Neuron (in vitro differentiated cells): ENCODE results near the gene KAZN.

Source experiments
- H2AFZ ChIP-seq: one replicate; pipeline ENCODE4 v1.6.1; 2013; ENCODE audit warnings: low read depth, mild to moderate bottlenecking, inconsistent platforms, low read length, moderate library complexity
- H3K27me3 ChIP-seq: one replicate; pipeline ENCODE4 v1.6.1; 2013; ENCODE audit warnings: low read length; ENCODE audit not compliant: insufficient read depth
- H3K36me3 ChIP-seq: one replicate; pipeline ENCODE4 v1.6.1; 2013; ENCODE audit warnings: low read length; ENCODE audit not compliant: insufficient read depth
- H3K4me1 ChIP-seq: one replicate; pipeline ENCODE4 v1.6.1; 2013; ENCODE audit warnings: low read length; ENCODE audit not compliant: insufficient read depth
- H3K4me3 ChIP-seq: 2 replicates; pipeline ENCODE4 v1.5.1; 2013; ENCODE audit warnings: mild to moderate bottlenecking, low read length, moderate library complexity
- H3K9me3 ChIP-seq: one replicate; pipeline ENCODE4 v1.6.1; 2013; ENCODE audit warnings: low read length

KAZN gene

GRCh38 chr1:14777516-14778506 lies 179.3 kb downstream of the KAZN start:
- Histone ChIP-seq H3K27me3 (no peaks in the 10 kb centered on the region), H3K36me3 (no peaks in the 10 kb centered on the region), H2AFZ (no peak overlapping the region), H3K4me3 (no peak overlapping the region), H3K9me3 (no peaks in the 10 kb centered on the region), H3K4me1 (peaks cover 24% of the 10 kb centered on the region)

- H3K9me3 ChIP-seq, result no peaks in the 10 kb centered on the region
- H2AFZ ChIP-seq, result no peak overlapping the region
- H3K36me3 ChIP-seq, result no peaks in the 10 kb centered on the region
- no peak overlapping the region for H3K4me3 ChIP-seq
- H3K4me1 ChIP-seq, result peaks cover 24% of the 10 kb centered on the region
- H3K27me3 ChIP-seq, result no peaks in the 10 kb centered on the region
Observed at GRCh38 chr1:14778541-14778897, 180.0 kb downstream of the KAZN start.

- no peaks in the 10 kb centered on the region for H3K27me3 ChIP-seq
- H3K9me3 ChIP-seq, result no peaks in the 10 kb centered on the region
- H3K4me3 ChIP-seq, result no peak overlapping the region
- peaks cover 24% of the 10 kb centered on the region for H3K4me1 ChIP-seq
- no peaks in the 10 kb centered on the region for H3K36me3 ChIP-seq
- H2AFZ ChIP-seq, result no peak overlapping the region
Observed at GRCh38 chr1:14778898-14779865, 180.7 kb downstream of the KAZN start.

GRCh38 chr1:14780271-14780670 lies 181.8 kb downstream of the KAZN start:
- Histone ChIP-seq H3K27me3 (no peaks in the 10 kb centered on the region), H3K4me3 (no peak overlapping the region), H3K36me3 (no peaks in the 10 kb centered on the region), H3K9me3 (no peaks in the 10 kb centered on the region), H2AFZ (no peak overlapping the region), H3K4me1 (peaks cover 24% of the 10 kb centered on the region)

GRCh38 chr1:14781811-14782210 lies 183.3 kb downstream of the KAZN start:
- H3K9me3 ChIP-seq, result no peaks in the 10 kb centered on the region
- H3K4me1 ChIP-seq, result peaks cover 24% of the 10 kb centered on the region
- H3K4me3 ChIP-seq, result no peak overlapping the region
- H2AFZ ChIP-seq, result no peak overlapping the region
- H3K36me3 ChIP-seq, result peaks cover 1% of the 10 kb centered on the region
- H3K27me3 ChIP-seq, result no peaks in the 10 kb centered on the region

- H2AFZ ChIP-seq, result no peak overlapping the region
- H3K9me3 ChIP-seq, result no peaks in the 10 kb centered on the region
- no peaks in the 10 kb centered on the region for H3K27me3 ChIP-seq
- H3K4me3 ChIP-seq, result no peak overlapping the region
- H3K36me3 ChIP-seq, result peaks cover 3% of the 10 kb centered on the region
- peaks cover 22% of the 10 kb centered on the region for H3K4me1 ChIP-seq
Observed at GRCh38 chr1:14782741-14783591, 184.5 kb downstream of the KAZN start.

GRCh38 chr1:14783592-14783886 lies 185.1 kb downstream of the KAZN start:
- no peak overlapping the region for H3K4me3 ChIP-seq
- H3K27me3 ChIP-seq, result no peaks in the 10 kb centered on the region
- H2AFZ ChIP-seq, result no peak overlapping the region
- H3K4me1 ChIP-seq, result peaks cover 16% of the 10 kb centered on the region
- peaks cover 4% of the 10 kb centered on the region for H3K36me3 ChIP-seq
- H3K9me3 ChIP-seq, result no peaks in the 10 kb centered on the region

GRCh38 chr1:14784790-14785773 lies 186.6 kb downstream of the KAZN start:
- no peak overlapping the region for H3K4me3 ChIP-seq
- no peak overlapping the region for H2AFZ ChIP-seq
- H3K27me3 ChIP-seq, result no peaks in the 10 kb centered on the region
- no peaks in the 10 kb centered on the region for H3K9me3 ChIP-seq
- H3K36me3 ChIP-seq, result peaks cover 9% of the 10 kb centered on the region
- peaks cover 2% of the 10 kb centered on the region for H3K4me1 ChIP-seq

GRCh38 chr1:14786109-14786675 lies 187.7 kb downstream of the KAZN start:
- Histone ChIP-seq H3K4me3 (no peak overlapping the region), H3K27me3 (no peaks in the 10 kb centered on the region), H2AFZ (no peak overlapping the region), H3K4me1 (no peaks in the 10 kb centered on the region), H3K9me3 (no peaks in the 10 kb centered on the region), H3K36me3 (peaks cover 12% of the 10 kb centered on the region)

GRCh38 chr1:14786681-14787080 lies 188.2 kb downstream of the KAZN start:
- H3K27me3 ChIP-seq, result no peaks in the 10 kb centered on the region
- peaks cover 12% of the 10 kb centered on the region for H3K36me3 ChIP-seq
- no peak overlapping the region for H2AFZ ChIP-seq
- no peaks in the 10 kb centered on the region for H3K9me3 ChIP-seq
- no peak overlapping the region for H3K4me3 ChIP-seq
- H3K4me1 ChIP-seq, result no peaks in the 10 kb centered on the region

GRCh38 chr1:14787604-14788003 lies 189.1 kb downstream of the KAZN start:
- H2AFZ ChIP-seq, result no peak overlapping the region
- H3K9me3 ChIP-seq, result no peaks in the 10 kb centered on the region
- no peaks in the 10 kb centered on the region for H3K27me3 ChIP-seq
- no peaks in the 10 kb centered on the region for H3K4me1 ChIP-seq
- no peak overlapping the region for H3K4me3 ChIP-seq
- H3K36me3 ChIP-seq, result peaks cover 12% of the 10 kb centered on the region
